ENCODE measurements around the gene ANKRD53.
A peak's percentile ranks its signal among the peaks of the same experiment; 100 is the strongest.

The ANKRD53 gene

DNA sequence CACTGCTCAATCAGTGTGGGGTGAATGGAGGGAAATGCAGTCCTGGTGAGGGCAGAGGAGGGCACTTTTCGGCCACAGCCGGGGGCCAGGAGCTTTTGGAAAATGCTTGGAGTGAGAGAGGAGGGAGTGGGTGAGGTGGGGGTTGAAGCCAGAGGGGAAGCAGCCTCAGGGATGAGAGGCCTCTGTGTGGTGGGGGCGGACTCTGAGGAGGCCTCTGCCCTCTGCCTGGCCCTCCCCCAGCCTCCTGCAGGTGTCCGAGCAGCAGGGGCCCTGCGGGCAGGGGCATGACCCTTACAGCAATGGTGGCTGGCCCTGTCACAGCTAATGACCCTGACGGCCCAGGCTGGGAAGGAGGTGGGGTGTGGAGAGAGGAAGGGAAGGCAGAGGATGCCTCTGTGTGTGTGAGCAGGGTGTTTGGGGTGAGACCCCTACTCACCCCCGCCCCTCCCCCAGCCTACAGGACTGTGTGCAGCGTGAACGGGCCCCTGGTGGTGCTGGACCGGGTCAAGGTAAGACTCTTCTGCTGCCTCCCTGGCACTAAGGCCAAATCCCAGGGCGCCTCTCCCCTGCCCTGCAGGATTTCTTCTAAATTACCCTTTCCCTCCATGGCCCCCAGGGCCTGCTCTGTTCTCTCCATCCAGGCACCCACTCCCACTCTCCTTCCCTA, 35.1 kb upstream of the ANKRD53 start:
- no peak for DNase-seq (ENCODE audit: low spot score)

DNA sequence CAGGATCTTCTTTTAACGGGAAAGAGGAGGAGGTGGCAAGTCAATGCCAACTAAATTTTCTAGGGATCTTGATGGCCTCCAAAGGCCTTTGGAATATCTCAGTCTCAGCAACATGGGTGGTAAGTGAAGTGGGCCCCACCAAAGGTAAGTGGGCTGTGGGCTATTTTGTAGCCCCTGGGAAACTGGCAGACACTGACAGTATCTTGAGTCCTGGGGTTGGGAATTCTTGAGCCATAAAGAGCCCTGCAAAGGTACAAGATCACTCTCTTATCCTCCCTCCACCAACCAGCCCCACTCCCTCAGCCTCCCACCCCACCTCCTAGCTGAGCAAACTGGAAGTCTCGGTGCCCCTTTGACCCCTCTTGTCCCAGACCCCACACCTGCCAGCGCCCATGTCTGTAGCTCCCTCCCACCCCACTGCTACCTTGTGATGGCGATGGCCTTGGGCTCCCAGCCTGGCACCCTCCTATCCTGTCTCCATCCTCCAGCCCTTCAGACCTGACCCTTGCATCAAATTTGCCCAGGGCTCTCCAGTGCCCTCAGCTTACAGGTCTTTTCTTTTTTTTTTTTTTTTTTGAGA, 34.2 kb upstream of the ANKRD53 start:
- DNase-seq (ENCODE audit: low spot score), result no peak

DNA sequence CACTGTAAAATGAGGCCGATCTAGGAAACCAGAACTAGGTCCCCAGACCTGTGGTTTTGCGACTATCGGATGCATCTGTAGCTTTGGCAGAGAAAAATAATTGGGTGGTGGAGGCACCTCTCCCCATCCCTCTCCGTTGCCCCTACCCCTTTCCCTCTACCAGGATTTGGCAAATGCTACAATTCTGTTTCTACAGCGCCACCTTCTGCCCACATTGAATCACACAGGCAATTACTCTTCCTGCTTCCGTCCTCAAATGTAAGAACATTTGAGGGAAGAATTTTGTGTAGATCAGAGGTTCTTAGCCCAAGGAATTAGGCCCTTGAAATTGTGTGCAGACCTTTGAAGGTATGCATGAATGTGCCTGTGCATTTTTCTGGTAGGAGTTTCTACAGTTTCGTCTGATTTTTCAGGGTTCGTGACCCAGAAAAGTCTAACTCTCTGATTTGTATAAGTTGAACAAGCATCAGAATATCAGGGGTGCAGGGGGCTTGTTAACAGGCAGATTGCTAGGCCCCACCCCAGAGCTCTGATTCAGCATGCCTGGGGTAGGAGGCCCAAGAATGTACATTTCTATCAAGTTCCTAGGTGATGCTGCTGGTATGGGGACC, 31.5 kb upstream of the ANKRD53 start:
- DNase-seq (ENCODE audit: low spot score), result peak; percentile 49

DNA sequence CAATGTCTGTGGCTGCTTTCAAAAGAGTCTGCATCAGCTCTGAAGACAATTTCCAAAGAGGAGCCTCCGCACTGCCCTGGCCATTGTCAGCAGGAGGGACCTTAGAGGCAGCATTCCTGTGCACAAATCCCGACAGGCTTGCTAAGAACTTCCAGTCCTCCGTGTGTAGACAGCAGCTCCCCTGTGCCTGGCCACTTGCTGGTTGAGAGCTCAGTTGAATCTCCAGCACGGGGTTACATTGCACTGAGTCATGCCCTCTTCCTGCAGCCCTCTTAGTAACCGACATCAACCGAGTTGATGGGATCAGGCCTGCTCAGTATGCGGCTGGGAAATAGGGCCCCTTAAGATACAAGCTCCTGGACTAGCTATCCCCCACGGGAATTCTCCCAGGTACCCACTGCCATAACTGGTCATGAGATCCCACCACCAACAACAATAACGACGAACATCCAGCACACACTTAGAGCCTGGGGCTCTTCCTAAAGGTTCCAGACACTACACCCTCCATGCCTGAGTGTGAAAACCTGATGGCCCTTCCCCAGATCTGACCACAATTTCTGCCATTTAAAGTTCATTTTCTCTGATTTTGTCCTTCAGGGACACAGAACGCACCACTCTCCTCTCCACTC, 30.8 kb upstream of the ANKRD53 start:
- DNase-seq (ENCODE audit: low spot score), result peak; percentile 60

DNA sequence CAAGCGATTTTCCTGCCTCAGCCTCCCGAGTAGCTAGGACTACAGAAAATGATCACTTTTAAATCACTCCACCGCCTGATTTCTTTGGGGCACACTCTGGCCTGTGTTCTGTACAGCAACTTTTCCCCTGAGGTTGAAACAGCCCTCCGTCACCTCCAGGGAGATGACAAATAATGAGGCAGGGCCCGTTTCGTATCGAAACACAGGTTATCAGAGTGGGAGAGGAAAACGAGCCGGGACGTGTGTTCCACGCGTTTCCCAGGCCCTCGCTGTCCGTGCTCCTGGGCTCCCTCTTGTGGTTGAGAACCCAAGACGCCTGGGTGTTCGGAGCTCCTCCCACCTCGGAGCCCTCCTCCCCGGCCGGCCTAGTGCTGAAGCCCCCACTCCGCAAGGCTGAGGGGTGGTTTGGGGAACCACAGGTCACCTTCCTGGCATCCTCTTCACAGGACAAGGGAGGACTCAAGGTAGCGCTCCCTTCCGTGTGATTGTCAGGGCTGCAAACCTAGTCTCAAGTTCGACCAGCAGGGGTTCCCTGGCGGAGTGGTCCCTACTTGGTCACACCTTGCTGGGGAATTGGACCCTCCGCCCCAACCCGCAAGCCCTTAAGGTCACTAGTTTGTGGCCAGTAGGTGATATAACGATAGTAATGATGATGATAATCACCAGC, 30.0 kb upstream of the ANKRD53 start:
- peak; percentile 56 for DNase-seq (ENCODE audit: low spot score)

DNA sequence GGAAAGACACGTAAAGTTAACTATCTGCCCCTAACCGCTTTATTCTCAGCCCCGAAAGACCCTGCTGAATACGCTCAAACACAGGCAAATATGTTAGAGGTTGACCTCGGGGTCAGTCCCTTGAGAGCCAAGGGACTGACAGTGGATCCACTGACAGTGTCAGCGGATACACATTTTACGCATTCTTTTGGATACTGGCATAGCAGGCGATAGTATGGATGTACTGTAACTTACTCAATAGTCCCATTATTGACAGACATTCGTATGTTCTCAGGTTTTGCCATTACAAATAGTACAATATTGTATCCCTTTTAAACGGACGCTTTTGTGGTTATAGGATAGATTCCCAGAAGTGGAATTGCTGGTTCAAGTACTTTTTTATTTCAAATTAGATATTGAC, 29.3 kb upstream of the ANKRD53 start:
- DNase-seq (ENCODE audit: low spot score), result no peak

DNA sequence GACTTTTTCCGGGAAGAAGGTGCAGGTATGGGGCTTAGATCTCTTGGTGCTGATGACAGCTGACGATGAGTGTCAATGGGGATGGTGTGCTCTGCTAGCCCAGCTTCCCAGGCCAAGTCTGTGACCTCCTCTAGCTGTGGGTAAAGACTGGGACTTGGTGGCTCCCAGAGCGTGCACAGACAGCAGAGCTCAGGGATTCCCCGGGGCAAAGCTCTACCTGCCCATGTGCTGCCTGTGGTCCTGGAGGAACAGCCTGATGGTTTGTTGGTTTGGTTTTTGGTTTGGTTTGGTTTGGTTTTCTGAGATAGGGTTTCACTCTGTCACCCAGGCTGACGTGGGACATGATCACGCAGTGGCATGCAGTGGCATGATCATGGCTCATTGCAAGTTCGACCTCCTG, 23.5 kb upstream of the ANKRD53 start:
- no peak for DNase-seq (ENCODE audit: low spot score)

DNA sequence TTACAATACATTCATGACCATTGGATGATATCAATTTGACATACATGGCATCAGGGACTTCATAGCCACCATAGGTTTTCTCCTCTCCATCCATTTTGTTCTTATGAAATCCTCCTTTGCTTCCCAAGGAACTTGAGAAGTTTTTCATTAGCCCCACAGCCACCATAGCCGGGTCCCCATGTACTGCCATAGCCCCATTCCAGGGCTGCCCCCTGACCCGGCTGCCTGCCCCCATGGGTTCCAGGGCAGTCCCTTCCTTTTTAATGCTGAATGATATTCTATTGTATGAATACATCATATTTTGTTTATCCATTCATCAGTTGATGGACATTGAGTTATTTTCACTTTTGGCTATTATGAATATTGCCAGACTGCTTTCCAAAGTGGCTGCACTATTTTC, 22.3 kb upstream of the ANKRD53 start:
- DNase-seq (ENCODE audit: low spot score), result no peak

DNA sequence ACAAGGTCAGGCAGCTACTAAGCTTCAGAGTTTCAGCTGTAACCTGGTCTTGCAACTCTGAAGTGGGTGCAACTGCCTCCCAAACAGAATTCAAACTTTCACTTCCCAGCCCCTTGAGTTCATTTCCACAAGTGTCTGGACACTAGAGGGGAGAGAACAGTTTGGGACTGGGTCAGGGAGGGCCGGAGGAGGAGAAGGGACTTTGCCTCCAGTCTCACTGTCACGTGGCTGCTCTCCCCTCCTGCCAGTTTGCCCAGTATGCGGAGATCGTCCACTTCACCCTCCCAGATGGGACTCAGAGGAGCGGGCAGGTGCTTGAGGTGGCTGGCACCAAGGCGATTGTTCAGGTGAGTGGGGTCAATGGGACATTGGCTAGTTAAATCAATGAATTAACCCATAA, 20.6 kb upstream of the ANKRD53 start:
- DNase-seq (ENCODE audit: low spot score), result no peak

DNA sequence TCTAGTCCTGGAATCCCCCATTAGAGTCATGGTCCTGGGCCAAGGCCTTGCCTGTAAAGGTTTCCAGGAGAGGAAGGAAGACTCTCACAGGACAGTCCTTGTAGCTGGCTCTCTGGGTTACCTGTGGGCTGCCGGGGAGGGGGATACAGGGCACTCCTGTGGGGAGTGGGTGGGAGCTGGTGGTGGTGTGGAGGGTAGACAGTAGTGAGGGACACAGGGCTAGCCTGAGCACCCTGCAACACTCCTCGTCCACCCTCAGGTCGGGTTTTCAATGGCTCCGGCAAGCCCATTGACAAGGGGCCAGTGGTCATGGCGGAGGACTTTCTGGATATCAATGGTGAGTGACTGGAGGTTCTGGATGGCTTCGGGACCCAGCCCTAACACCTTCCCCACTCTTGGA, 19.7 kb upstream of the ANKRD53 start:
- no peak for DNase-seq (ENCODE audit: low spot score)

DNA sequence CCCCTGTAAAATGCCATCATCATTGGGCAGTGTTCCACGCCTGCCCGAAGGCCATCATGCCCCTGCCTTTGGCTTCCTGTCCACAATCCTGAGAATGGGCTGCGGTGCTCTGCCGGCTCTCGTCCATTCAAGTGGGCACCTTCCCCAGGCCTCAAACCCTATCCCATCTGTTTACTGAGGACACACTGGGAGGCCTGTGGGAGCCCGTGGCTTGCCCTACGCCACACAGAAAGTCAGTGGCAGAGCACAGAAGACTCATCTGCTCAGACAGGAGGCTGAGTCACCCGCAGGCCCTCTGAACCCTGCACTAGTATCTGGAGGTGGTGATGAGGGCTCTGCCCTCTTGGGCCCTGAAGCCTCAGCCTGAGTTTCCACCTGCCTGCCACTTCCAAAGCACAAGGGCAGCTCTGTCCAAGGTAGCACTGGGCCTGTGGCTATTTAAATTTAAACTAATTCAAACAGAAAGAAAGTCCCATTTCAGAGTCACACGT, 19.1 kb upstream of the ANKRD53 start:
- DNase-seq (ENCODE audit: low spot score), result no peak

DNA sequence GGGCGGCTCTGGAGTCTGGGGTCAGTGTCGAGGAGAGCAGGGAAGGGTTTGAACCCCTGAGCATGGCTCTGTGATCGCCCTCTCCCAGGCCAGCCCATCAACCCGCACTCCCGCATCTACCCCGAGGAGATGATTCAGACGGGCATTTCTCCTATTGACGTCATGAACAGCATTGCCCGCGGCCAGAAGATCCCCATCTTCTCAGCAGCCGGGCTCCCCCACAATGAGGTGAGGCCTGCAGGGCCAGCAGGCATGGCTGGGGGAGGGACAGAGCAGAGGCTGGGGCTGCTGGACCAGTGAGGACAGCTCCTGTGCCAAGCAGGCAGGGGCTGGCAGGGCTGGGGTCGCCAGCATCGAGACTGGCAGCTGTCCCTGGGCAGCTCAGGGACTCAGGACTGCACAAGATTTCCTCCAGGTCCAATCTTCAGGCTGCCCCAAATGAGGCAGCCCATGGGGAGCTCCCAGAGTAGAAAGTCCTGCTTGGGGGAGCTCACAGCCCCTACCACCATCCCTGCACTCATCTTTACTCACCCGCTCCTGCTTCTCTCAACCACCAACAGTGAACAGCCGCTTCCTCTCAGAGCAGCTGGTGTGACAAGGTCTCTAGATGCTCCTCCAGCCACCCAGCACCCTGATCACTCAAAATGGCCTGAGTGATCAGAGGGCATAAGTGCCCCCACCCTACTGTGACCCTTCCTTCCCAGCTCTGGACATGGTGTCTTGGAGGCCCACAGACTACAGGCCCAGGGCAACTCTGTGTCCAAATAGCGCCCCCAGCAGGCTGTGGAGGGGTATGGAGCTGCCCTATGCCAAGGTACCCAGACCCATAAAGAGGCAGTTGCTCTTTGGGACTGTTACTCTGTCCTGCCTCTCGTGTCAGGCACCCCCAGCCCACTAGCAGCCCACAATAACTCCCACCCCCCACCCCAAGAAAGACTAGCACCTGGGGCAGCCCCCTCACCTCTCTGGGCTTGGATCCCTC, 18.3 kb upstream of the ANKRD53 start:
- DNase-seq (ENCODE audit: low spot score), result no peak

DNA sequence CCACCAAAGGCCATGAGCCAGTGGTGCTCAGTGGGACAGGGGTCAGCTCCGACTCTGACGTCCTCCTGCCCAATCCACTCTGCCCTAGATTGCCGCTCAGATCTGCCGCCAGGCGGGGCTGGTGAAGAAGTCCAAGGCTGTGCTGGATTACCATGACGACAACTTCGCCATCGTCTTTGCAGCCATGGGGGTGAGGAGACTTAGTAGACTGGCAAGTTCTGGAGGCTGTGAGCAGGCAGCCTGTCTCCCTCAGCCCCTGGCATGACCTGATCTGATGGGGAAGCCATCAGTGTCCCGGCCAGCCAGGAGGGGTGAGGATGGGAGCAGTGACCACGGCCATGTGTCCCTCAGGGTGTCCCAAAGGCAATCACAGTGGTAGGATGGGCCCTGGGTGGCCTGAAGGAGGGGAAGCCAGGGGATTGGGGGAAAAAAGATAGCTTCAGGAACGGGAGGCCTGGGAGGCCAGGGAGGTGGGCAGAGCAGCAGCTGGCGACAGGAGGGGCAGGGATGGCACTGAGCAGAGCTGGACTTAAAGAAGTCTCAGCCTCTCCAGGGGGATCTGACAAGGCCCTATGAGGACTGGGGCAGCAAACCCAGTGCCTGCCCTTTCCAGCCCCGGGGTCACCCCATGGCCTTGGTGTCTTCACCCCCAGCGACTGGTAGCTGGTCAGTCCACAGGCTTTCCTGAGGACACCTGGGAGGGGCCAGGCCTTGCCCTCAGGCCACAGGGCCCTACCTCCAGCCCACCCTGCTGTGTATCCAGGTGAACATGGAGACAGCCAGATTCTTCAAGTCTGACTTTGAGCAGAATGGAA, 17.4 kb upstream of the ANKRD53 start:
- DNase-seq (ENCODE audit: low spot score), result no peak

DNA sequence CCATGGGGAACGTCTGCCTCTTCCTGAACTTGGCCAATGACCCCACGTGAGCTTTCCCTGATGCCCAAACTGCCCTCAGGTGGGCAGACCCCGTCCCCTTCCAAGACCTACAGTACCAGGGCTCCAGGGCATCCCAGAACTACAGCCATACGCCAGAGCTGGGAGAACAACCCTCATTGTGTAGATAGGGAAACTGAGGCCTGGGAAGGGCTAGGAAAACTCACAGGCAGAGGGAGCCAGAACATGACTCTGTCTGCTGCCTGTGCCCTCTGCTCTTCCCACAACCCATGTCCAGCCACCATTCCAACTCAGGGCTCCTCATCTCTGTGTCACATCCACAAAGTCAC, 16.8 kb upstream of the ANKRD53 start:
- DNase-seq (ENCODE audit: low spot score), result no peak

DNA sequence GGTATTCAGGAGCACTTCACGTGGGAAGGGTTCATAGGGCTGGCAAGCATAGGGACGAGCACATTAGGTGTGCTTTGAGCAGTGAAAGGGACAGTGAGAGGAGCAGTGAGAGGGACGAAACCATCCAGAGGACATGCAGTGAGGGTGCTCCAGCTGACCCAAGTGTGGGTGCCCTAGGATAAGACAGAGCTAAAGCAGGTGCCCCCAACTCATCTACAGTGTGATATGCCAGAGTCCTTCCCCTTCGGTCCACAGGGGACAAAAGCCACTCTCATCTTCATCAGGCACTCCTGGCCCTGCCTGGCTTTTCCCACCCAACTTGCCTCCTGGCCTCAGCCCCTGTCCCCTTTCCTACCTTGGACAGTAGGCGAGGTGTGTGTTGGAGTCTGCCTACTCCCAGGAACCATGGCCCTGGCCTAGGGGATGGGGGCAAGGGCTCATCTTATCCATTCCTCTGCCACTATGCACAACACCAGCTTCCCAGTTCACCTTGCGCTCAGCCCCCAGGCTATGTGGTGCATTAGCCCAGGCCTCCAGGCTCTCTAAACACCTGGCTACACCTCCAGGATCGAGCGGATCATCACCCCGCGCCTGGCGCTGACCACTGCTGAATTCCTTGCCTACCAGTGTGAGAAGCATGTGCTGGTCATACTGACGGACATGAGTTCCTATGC, 16.1 kb upstream of the ANKRD53 start:
- DNase-seq (ENCODE audit: low spot score), result no peak

DNA sequence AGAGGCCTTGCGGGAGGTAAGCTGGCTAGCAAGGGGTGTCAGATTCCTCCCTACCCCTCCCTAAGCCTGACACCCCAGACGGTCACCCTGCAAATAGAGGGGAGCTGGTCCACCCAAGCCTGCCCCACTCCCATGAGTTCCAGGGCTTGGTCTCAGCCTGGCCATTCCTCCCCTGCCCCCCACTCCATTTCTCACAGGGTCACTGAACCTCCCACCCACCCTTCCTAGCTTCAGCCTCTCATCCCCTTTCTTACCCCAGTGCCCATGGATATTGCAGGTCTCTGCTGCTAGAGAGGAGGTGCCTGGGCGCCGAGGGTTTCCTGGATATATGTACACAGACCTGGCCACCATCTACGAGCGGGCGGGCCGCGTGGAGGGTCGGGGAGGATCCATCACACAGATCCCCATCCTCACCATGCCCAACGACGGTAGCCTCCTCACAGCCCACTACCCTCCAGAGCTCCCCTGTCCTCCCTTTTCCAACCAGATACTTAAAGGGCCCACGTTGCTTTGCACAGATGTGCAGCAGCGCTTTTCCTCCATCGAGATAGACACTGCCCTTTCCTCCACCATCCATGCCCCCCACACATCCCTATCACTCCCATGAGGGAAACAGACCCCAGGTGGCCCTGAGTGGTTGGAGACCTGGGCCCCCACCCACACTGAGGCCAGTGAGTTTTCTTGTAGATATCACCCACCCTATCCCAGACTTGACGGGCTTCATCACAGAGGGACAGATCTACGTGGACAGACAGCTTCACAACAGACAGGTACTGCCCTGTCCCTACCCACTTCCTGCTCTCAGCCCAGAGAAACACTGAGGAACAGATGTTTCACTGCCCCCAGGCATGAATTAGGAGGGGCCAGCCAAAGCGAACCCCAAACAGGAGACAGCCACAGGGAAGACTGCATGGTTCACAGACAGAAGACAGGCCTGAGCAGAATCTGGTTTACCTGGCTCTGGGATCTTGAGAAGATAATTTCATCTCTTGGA, 15.2 kb upstream of the ANKRD53 start:
- DNase-seq (ENCODE audit: low spot score), result no peak

DNA sequence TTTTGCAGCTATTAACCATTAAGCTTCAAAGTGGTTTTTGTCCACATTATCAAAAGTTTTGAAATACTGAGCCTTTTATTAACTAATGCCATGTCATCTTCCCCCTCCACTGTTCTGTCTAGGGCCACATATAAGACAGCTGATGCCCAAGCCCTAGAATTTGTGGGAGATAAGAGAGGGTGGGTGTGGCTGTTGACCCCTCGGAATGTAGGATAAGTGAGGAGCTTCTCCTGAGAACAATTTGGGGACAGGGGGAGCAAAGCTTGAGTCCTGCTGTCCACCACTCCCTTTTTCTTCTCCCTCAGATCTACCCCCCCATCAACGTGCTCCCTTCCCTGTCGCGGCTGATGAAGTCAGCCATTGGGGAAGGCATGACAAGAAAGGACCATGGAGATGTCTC, 14.3 kb upstream of the ANKRD53 start:
- DNase-seq (ENCODE audit: low spot score), result no peak

DNA sequence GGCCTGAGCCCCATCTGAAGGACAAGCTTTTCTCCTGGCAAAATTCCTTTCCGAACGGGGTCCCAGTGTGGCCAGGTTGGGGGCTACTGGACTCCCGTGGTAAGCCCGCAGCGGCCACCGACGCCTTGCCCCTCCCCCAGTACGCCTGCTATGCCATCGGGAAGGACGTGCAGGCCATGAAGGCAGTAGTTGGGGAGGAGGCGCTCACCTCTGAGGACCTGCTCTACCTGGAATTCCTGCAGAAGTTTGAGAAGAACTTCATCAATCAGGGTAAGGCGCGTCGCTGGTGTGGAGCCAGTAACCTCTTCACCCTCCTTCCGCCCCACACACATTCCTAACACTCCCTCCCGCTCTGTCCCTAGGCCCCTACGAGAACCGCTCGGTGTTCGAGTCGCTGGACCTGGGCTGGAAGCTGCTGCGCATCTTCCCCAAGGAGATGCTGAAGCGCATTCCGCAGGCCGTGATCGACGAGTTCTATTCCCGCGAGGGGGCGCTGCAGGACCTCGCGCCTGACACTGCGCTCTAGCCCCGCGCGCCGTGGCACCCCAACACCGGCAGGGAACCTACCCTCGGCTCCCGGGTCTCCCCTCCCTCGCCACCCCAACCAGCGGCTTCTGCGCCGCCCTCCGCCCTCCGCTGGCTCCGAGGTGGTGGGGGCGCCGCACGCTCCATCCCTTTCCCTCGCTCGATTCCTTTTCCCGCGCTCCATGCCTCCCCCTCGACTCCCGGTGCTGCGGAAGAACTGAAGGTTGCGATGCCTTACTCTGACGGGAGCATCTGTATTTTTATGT, 13.6 kb upstream of the ANKRD53 start:
- peak; percentile 40 for DNase-seq (ENCODE audit: low spot score)

All from kidney capillary endothelial cell (primary cell).